Kidney epithelial cell (primary cell): ENCODE data around the gene SOX6. TPM values are rescaled to one million over a fixed set of nuclear protein-coding genes. Genes with fewer than 3 reads are reported as not detected.

Source experiments
- DNase-seq: peaks from one replicate; pipeline ENCODE4 v3.0.0-alpha.2; 2010; ENCODE audit warnings: low read depth
- H3K27me3 ChIP-seq: 2 replicates; pipeline ENCODE4 v1.6.0; 2011; ENCODE audit warnings: low read length; ENCODE audit not compliant: control insufficient read depth, insufficient read depth
- H3K36me3 ChIP-seq: 2 replicates; pipeline ENCODE4 v1.5.1; 2011; ENCODE audit warnings: low read length; ENCODE audit not compliant: control insufficient read depth, insufficient read depth
- H3K4me3 ChIP-seq: 2 replicates; pipeline ENCODE4 v1.5.1; 2011; ENCODE audit warnings: low read depth, mild to moderate bottlenecking, control low read depth, low read length
- CTCF ChIP-seq: IDR thresholded peaks from 2 replicates; pipeline ENCODE4 v1.5.1; 2011; ENCODE audit warnings: mild to moderate bottlenecking, moderate library complexity, low read length, control low read depth, inconsistent platforms; ENCODE audit not compliant: insufficient read depth, poor library complexity, severe bottlenecking
- total RNA-seq: library from RNA; depleted of rRNA; stranded (reverse); fragments of >200 nt; gene quantifications from 2 replicates; pipeline ENCODE4 v1.2.3, GENCODE V29; 2015

The SOX6 gene
- total RNA-seq, 1 donor from 2014 or later: 2.7 TPM

- no peak for TF ChIP-seq CTCF
- H3K4me3 ChIP-seq: no peak overlapping the region
- no peak for DNase-seq
- H3K27me3 ChIP-seq: no peaks in the 10 kb centered on the region
- H3K36me3 ChIP-seq: no peaks in the 10 kb centered on the region
Measured at GRCh38 chr11:16058671-16059070, 297.7 kb downstream of the SOX6 start.

GRCh38 chr11:16052750-16053149 lies 303.6 kb downstream of the SOX6 start:
- no peak overlapping the region for H3K4me3 ChIP-seq
- TF ChIP-seq CTCF: no peak
- no peak for DNase-seq
- H3K36me3 ChIP-seq: no peaks in the 10 kb centered on the region
- no peaks in the 10 kb centered on the region for H3K27me3 ChIP-seq

DNA sequence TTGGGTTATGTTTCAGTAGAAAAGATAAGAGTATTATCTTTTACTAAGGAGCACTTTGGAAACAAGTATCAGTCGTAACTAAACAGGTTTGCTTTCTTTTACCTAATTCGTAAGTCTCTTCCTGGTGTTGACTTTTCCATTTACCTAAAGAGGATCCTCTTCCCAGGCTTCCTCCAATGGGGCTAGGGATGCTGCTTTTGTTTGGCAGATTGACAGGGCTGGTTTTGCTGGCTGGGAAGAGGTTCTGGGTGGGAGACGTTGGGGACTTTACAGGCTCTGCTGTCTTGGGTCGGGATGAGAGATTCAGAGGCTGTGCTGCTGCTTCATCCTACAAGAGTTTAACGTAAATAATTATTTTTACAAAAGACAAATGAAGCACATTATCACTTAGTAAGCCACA lies 306.7 kb downstream of the SOX6 start:
- DNase-seq: no peak
- no peak for TF ChIP-seq CTCF
- Histone ChIP-seq H3K36me3 (no peaks in the 10 kb centered on the region), H3K27me3 (no peaks in the 10 kb centered on the region), H3K4me3 (no peak overlapping the region)

DNA sequence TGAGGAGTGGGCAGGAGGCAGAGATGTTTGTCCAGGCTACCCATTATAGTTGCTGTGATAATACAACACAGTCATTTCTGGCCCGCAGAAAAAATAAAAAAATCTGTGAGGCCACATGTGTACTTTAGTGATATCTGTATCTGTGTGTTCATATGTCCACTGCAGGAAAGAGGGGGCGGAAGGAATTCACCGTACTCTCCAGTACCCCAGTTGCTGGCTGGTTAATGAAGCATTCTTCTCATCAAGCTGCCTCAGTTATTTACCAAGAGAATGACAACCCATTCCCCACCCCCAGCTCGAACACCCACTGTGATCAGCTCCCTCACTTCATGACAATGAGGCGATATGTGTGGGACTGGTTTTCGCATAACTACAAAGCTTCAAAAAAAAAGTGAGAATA lies 309.3 kb downstream of the SOX6 start:
- no peak for DNase-seq
- H3K27me3 ChIP-seq: no peaks in the 10 kb centered on the region
- H3K36me3 ChIP-seq: no peaks in the 10 kb centered on the region
- H3K4me3 ChIP-seq: no peak overlapping the region
- TF ChIP-seq CTCF: no peak

GRCh38 chr11:16043617-16044016 lies 312.7 kb downstream of the SOX6 start:
- TF ChIP-seq CTCF: no peak
- Histone ChIP-seq H3K27me3 (no peaks in the 10 kb centered on the region), H3K4me3 (no peak overlapping the region), H3K36me3 (no peaks in the 10 kb centered on the region)
- DNase-seq: no peak

DNA sequence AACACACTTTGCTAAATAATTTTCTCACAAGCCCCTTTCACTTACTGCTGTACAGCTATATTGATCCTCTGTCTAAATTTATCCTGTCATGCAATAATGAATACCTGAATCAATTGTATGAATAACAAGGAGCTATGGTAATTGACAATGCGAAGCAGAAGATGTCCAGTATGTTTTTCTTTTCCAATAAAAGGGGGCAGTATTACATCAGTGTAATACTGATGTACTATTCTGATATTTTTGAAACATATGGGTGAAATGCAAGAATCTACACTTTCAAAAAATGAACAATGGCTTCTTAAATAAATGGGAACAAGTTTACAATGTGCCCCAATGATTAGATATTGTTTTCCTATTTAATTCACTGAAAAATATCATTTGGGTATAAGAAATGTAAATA lies 315.1 kb downstream of the SOX6 start:
- no peak for DNase-seq
- TF ChIP-seq CTCF: no peak
- Histone ChIP-seq H3K36me3 (no peaks in the 10 kb centered on the region), H3K27me3 (no peaks in the 10 kb centered on the region), H3K4me3 (no peak overlapping the region)
